ENCODE results near the gene LRRC73. TPM values are rescaled to one million over a fixed set of nuclear protein-coding genes. Genes with fewer than 3 reads are reported as not detected.

The LRRC73 gene
- total and polyA plus RNA-seq, 9 of the 15 experiments (the other 6 are each of a cell fraction or from before 2014, with no cell fraction given), result 0.07 to 0.55 (median 0.16) TPM; not detected in 3

DNA sequence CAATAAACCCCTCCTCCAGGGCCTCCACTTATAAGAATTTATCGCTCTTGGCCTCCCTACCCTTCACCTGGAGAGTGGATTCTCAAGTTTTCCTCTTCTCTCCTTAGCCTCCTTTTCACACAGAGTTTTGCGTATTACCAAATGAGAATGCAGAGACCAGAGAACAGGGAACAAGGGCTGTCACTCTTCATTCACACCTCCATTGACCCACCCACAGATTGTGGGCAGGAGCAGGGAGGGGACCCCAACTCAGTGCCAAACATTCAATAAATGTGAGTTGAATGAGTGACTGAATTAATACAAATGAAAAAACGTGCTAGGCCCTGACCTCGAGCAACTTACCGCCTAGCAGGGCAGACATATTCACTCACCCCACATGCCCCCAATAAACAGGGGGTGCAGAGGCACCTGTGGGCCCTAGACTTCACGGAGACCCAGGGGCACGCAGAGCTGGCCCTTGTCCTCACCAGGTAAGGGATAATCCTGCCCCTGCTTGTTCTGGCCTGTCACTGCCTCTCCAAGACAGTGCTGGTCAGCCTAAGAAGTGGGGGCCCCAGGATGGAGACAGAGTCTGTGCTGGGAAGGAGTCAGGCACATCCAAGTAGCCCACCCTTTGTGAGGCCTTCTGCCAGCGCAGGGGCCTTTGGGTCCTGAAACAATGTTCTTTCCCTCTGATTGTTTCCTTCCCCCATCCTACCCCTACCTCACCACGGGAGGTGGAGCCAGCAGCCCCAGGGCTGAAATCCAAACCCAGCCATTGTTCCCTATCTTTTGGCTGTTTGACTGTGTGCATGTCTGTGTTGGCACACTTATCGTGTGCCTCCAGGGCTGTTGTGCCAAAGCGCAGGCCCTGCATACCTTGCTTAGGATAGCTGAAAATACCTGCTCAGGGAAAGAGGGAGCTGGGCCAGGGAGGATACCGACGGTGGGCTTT, 41.1 kb downstream of the LRRC73 start (continued):
- TF ChIP-seq, protein P1, sequence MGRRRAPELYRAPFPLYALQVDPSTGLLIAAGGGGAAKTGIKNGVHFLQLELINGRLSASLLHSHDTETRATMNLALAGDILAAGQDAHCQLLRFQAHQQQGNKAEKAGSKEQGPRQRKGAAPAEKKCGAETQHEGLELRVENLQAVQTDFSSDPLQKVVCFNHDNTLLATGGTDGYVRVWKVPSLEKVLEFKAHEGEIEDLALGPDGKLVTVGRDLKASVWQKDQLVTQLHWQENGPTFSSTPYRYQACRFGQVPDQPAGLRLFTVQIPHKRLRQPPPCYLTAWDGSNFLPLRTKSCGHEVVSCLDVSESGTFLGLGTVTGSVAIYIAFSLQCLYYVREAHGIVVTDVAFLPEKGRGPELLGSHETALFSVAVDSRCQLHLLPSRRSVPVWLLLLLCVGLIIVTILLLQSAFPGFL (CRISPR knock-in tag; IDR thresholded peaks at IDR 0.05), result no peak
- TF ChIP-seq ZNF431 (CRISPR knock-in tag; IDR thresholded peaks at IDR 0.05), result no peak
- no peak for TF ChIP-seq GTF2A2 (tag; IDR thresholded peaks at IDR 0.05)
- TF ChIP-seq BRCA1 (IDR thresholded peaks at IDR 0.05), result no peak
- TF ChIP-seq BRCA1 (CRISPR knock-in tag; IDR thresholded peaks at IDR 0.05), result no peak
- TF ChIP-seq HMG20B (CRISPR knock-in tag; IDR thresholded peaks at IDR 0.05), result no peak
- TF ChIP-seq, protein P2, sequence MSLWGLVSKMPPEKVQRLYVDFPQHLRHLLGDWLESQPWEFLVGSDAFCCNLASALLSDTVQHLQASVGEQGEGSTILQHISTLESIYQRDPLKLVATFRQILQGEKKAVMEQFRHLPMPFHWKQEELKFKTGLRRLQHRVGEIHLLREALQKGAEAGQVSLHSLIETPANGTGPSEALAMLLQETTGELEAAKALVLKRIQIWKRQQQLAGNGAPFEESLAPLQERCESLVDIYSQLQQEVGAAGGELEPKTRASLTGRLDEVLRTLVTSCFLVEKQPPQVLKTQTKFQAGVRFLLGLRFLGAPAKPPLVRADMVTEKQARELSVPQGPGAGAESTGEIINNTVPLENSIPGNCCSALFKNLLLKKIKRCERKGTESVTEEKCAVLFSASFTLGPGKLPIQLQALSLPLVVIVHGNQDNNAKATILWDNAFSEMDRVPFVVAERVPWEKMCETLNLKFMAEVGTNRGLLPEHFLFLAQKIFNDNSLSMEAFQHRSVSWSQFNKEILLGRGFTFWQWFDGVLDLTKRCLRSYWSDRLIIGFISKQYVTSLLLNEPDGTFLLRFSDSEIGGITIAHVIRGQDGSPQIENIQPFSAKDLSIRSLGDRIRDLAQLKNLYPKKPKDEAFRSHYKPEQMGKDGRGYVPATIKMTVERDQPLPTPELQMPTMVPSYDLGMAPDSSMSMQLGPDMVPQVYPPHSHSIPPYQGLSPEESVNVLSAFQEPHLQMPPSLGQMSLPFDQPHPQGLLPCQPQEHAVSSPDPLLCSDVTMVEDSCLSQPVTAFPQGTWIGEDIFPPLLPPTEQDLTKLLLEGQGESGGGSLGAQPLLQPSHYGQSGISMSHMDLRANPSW (CRISPR knock-in tag; IDR thresholded peaks at IDR 0.05), result no peak

Measured in K562 (cell line).